Activated CD4-positive, CD25-positive, alpha-beta regulatory T cell treated with anti-CD3 and anti-CD28 coated beads, Interleukin-2, amount 50 U/mL, for 24 hours (primary cell): ENCODE measurements around the gene C2CD3.
"Not testable (repeated sequence)": the region's sequence is repeated elsewhere in the genome, so short reads cannot be mapped to it uniquely, and the experiment has no call there.

Experiments
- ATAC-seq, 2 donors: fragments of 150-1000 bp; cut with Tn5 transposase; one replicate each; pipeline ENCODE4 v1.10.0; 2021; ENCODE audit warnings: mild to moderate bottlenecking in 1 of 2, moderate library complexity in 1 of 2

C2CD3 gene

GRCh38 chr11:74061599-74061998 lies 109.2 kb downstream of the C2CD3 start:
- not testable (repeated sequence) for ATAC-seq

GRCh38 chr11:74057249-74058151 lies 113.3 kb downstream of the C2CD3 start:
- no peak for ATAC-seq

GRCh38 chr11:74055938-74056337 lies 114.9 kb downstream of the C2CD3 start:
- ATAC-seq, result no peak

- no peak for ATAC-seq
Measured at GRCh38 chr11:74050465-74050864, 120.3 kb downstream of the C2CD3 start.

GRCh38 chr11:74048993-74049392 lies 121.8 kb downstream of the C2CD3 start:
- no peak for ATAC-seq

- no peak for ATAC-seq
Measured at GRCh38 chr11:74044538-74044937, 126.3 kb downstream of the C2CD3 start.

- ATAC-seq, result no peak
Measured at GRCh38 chr11:74043450-74043849, 127.4 kb downstream of the C2CD3 start.

- ATAC-seq, result no peak
Measured at GRCh38 chr11:74037309-74037708, 133.5 kb downstream of the C2CD3 start.

GRCh38 chr11:74035264-74035663 lies 135.5 kb downstream of the C2CD3 start:
- ATAC-seq, result no peak

GRCh38 chr11:74033046-74033445 lies 137.8 kb downstream of the C2CD3 start:
- ATAC-seq, result no peak

- peak; percentile 84 to 90 for ATAC-seq
Measured at GRCh38 chr11:74030723-74031676, 139.8 kb downstream of the C2CD3 start.

GRCh38 chr11:74025467-74026166 lies 145.2 kb downstream of the C2CD3 start:
- ATAC-seq, result no peak

- ATAC-seq, result no peak
Measured at GRCh38 chr11:74024261-74025029, 146.4 kb downstream of the C2CD3 start.

GRCh38 chr11:74023276-74023675 lies 147.5 kb downstream of the C2CD3 start:
- no peak for ATAC-seq

- ATAC-seq, result no peak
Measured at GRCh38 chr11:74022546-74022945, 148.3 kb downstream of the C2CD3 start.

- ATAC-seq, result no peak
Measured at GRCh38 chr11:74021998-74022397, 148.8 kb downstream of the C2CD3 start.

GRCh38 chr11:74020539-74020938 lies 150.3 kb downstream of the C2CD3 start:
- no peak for ATAC-seq

- peak; percentile 86 to 90 for ATAC-seq
Measured at GRCh38 chr11:74019860-74020259, 150.9 kb downstream of the C2CD3 start.

GRCh38 chr11:74019104-74019738 lies 151.6 kb downstream of the C2CD3 start:
- no peak for ATAC-seq

- ATAC-seq, result no peak
Measured at GRCh38 chr11:74018331-74019005, 152.3 kb downstream of the C2CD3 start.

- no peak for ATAC-seq
Measured at GRCh38 chr11:74017631-74018030, 153.2 kb downstream of the C2CD3 start.
